ENCODE results near the gene ONECUT1.

The ONECUT1 gene

DNA sequence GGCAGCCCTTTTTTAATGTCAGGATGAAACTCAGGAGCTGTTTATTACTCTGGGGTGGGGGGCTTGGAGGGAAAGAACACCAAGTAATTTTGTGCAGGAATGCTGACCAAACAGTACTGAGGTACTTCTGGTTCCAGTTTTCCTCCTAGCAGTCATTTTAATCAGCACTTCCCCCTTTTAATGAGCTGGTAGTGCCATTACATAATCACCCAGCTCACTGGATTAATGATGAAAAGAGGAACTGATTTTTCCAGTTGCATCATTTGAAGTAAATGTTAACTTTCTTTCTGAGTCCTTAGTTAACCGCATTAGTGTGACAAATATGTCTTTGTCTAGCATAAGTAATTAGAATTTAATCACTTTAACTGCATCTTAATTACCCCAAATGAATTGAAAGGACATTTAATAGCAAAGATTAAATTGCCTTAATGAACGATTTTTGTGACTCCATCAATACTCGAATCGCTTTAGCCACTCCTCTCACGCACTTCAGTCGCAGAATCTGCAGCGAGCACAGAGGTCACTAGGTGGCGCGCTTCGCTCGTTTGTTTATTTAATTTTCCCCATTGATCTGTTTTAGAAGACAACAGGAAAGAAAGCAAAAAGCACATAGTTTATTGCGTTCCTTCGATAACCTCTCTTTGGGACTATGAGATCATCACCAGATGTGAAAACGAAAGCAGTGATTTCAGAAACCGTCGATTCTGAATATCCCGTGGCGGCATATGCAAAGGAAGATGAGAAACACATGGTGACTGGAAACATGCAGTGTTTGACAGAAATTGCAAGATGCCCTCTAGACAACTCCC is 9.8 kb downstream of the ONECUT1 start:
- peak; percentile 77 for DNase-seq

DNA sequence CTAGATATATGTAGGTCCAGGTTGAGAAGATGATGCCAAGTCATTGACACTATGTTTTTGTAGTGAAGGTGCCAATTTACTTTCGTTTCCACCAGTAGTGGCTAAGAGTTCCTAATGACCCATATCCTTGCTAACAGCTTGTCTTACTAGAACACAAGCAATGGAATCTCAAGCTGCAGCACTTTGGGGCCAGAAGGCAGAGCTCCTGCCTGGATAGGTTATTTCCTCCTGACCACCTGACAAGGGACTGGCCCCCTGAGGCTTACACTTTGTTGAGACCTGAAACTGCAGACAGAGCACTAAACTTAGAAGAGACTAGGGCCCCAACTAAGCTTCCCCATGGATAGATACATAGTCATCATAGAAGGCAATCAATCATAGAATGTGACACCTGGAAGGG is 11.7 kb downstream of the ONECUT1 start:
- no peak for DNase-seq

DNA sequence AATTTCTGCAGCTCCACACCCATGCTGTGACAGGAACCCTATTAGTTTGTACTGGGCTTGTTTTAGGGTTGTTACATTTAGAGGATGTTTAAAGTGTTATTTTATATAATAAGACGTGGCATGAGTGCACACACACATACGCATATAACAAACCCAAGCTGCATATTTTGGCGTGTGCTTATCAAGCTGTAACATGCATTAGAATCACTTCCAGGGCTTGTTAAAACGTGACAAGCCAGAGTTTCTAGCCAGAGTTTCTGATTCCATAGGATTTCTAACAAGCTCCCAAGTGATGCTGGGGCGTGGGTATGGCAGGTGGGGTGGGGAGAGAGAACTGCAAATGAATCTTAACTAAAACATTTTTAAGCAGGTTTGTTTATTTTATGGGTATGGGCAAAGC is 17.4 kb downstream of the ONECUT1 start:
- DNase-seq, result no peak

DNA sequence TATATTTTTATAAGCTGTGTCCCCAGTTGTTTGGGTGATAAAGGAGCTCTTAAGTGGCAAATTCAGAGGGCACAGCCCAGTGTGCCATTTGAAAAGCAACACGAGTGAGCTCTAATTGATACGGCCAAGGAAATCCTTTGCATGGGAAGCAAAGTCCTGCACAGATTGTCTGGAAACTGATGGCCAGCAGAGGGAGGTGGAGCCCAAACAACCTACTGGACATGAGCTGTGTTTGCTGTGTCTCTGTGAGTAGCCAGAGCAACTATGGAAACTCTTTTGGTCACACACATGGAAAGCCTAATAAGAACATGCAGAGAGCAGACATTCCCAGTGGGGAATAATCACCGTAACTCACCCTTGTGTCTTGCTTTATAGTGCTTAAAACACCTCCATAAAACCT is 24.4 kb downstream of the ONECUT1 start:
- no peak for DNase-seq

DNA sequence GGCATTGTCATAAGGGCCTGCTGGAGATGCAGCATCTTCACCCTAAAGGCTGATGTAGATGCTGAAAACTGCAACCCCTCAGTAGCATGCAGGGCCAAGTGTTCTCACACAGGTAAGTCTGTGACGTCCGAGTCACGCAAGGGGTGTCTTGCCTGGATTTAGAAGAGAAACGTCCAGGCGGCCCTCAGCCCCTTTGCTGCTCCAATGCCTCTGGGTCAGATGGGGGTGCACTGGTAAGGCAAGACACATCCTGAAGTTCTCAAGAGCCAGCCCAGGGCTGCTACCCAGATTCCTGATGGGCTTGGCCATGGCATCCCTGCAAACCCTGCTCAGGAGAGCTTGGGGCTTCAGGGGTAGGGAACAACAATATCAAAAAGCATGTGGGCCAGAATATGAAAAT is 25.4 kb downstream of the ONECUT1 start:
- no peak for DNase-seq

DNA sequence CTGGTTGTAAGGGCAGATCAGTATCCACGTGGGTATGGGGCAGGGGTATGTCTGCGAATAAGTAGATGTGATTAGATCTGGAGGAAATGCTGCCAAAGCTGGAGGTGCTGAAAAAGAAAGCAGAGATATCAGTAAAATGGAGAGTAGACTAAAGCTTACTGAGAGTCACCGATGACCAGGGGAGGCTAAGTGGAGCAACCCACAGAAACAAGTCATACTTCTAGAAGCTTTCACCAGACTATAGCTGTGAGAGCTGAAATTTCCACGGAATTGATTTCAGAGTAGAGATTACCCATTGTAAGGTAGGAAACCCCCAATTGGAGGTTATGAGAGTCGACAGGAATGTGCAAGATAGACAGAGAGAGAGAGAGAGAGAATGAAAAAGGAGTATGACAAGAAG is 27.5 kb downstream of the ONECUT1 start:
- DNase-seq, result no peak

DNA sequence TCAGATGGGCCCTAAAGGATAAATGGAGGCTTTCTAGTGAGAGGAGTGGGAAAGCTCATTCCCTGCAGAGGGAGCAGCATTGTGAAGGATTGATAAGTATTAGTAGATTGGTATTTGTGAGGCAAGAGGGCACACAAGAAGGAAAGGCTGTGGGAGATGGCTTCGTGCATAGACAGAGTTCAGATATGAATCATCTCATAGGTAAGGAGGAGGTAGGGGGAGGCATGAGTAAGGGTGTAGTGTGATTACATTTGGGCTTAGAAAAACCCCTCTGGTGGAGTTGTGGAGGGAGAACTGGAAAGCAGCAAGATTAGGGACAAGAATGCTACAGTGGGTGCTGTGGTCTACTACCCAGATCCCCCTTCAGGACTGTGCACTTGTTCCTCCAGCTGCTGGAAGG is 29.6 kb downstream of the ONECUT1 start:
- no peak for DNase-seq

DNA sequence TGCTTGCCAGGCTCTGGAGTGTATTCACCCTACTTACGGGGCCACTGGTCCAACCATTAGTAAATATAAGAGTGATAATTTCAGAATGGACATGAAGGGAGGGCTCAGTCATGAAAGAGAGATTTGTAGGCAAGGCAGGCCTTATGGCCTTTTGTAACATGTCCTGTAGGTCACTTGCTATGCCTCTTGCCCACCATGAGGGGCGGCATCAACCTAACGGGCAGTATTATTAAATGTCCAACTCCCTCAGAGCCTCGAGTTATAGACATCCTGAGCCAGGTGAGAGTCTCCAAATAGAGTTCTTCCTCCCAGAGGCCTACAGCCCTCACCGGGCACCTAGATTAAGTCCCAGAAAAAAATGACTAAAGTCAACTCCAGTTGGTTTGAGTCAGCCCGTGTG is 30.2 kb downstream of the ONECUT1 start:
- no peak for DNase-seq

DNA sequence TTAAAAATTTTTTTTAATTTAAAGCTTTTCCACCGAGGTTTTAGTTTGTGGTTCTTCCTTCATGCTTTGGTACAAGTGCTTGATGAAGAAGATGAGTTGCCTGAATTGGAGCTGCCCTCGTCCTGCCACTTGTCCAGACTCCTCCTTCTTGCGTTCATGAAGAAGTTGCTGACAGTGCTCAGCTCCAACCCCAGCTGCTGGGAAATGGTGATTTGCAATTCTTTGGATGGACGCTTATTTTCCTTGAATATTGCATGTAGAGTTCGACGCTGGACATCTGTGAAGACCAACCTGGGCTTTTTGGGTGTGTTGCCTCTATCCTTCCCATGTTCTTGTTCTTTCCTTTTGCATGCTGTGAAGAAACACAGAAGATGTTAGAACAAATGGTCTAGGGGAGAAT is 32.6 kb downstream of the ONECUT1 start:
- no peak for DNase-seq

DNA sequence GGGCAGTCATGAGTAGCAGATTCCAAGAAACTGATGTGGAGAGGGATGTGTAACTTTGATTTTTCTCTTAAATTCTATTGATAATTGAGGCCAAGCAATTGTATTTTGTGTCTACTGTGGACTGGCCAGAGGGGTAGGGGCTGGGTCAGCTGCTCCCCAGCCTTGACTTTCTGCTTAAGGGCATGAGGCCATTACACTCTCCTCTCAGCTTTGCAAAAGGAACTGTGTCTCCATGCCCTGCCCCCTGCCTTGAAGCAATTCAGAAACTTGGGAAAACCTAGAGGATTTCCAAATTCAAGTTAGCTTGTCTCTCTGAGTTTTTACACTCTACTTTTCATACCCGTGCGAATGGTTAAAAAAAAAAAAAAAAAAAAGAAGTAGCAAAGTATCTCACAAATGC is 38.6 kb downstream of the ONECUT1 start:
- DNase-seq, result no peak

DNA sequence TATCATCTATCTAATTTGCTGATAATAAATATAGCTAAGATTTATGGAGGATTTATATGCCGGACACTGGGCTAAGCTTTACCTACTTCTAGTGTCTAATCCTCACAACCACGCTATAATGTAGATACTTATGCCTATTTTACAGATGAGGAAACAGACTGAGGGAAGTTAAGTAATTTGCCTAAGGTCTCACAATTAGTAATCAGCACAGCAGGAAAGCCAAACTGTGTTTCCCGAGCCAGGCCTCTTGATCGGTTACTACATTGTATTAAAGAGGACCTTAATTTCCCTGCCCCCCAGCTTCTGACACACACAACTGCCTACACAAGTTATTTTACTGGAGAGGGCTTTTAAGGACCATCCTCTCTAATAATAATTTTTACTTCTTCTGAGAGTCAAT is 40.9 kb downstream of the ONECUT1 start:
- DNase-seq, result no peak

DNA sequence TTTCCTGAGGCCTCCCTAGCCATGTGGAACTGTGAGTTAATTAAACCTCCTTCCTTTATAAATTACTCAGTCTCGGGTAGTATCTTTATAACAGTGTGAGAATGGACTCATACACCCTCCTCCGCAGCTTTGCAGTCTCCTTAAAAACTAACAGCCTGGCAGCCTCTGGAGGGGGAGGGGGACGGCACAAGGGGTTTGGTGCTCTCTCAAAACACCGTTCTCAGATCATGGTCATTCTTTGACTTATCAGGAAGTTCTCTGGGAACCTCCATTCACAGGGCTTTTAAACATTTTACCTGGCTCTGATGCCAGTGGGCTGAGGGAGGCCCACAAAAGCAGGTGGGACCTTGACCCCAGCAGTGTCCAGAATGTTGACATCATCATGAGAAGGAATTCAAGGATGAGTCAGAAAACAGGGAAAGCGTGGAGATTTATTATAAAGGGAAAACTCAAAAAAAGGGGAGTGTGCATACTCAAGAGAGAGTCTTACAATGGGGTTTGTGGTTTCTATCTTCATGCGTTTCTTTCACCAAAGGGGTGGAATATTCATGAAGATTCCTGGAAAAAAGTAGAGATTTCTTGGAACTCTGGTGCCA is 43.9 kb downstream of the ONECUT1 start:
- no peak for DNase-seq

DNA sequence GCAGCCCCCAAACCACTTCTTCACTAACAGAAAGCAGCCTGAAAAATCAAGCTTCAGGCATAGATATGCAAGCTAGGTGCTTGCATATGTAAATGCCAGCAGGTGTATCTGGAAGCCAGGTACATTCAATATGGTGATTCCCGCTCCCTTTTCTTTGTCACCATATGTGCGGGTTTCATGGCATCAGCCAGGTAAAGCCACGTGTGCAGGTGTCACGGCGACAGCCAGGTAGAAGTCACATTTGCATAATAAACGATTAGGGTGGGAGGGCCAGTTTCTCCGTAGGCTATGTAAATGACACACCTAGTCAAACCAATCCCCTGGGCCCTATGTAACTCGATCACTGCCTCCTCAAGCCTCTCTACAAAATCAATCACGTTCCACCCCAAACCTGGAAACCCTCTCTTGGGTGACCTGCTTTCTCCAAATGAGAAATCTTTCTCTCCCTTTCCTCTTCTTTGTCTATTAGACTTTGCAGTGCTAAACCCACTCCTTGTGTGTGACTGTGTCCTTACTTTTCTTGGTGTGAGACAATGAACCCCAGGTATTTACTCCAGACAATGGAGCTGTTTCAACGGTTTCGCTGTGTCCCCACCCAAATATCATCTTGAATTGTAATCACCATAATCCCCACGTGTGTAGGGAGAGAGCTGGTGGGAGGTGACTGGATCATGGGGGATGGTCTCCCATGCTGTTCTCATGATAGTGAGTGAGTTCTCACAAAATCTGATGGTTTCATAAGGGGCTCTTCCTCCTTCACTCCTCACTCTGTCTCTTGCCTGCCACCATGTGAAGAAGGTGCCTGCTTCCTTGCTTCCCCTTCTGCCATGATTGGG is 44.6 kb downstream of the ONECUT1 start:
- no peak for DNase-seq

DNA sequence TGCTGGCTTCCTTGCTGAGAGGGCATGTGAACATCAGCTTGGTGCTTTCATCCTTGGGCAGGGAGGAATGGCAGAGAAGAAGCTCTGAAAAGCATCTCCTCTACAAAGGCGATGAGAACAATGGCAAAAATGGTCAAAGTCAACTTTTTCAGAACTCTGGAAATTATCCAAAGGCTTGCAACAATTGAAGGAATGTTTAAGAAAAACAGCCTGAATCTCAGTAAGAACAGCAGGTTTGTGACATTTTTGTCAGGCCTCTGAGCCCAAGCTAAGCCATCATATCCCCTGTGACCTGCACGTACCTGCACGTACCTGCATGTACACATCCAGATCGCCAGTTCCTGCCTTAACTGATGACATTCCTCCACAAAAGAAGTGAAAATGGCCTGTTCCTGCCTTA is 51.8 kb downstream of the ONECUT1 start:
- DNase-seq, result no peak

DNA sequence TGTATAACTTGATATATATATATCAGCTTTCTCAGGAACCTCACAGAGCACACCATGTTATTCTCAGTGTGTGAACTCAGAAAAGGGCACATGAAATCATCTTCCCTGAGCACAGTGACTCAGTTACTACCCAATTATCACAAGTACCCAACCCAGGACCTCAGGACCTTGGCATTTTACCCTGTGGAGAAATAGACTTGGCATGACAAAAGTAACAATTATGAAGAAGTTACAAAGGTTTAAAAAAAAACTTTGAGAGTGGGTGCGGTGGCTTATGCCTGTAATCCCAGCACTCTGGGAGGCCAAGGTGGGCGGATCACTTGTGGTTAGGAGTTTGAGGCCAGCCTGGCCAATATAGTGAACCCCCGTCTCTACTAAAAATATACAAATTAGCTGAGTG is 52.4 kb downstream of the ONECUT1 start:
- DNase-seq, result no peak

DNA sequence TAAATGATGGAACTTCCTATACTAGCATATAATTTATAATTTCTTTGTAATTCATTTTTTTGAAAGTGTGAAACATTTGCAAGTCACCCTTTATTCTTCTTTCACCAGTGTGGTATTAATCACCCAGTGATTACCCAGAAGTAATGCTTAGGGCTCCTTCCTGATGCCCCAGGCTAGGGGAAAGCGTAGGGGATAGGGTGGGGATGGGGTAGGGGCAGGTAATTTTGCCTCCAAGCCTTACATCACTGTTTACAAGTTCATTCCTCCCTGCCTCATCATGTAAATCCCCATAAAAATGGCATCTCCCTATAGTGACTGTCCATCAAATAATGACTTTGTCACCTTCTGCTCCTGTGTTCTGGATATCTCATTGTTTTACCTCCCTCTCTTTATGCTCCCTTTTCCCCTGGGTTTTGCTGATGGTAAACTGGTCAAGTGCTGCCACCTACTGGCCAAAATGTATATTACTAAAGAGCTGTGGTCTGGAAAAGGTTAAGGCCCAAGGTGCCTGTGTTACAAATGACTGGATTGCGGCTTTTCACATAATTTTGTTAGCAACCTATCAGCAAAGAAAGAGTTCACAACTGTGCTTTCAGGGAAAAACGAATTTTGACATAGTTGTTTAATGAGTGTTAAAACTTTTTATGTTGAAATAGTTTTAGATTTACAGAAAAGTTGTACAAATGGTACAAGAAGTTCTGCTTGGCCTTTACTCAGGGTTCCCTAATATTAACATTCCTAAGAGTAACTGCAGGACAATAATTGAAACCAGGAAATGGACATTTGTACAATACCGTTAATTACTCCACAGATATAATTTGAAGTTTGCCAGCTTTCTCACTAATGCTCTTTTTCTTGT is 54.7 kb downstream of the ONECUT1 start:
- peak; percentile 76 for DNase-seq

DNA sequence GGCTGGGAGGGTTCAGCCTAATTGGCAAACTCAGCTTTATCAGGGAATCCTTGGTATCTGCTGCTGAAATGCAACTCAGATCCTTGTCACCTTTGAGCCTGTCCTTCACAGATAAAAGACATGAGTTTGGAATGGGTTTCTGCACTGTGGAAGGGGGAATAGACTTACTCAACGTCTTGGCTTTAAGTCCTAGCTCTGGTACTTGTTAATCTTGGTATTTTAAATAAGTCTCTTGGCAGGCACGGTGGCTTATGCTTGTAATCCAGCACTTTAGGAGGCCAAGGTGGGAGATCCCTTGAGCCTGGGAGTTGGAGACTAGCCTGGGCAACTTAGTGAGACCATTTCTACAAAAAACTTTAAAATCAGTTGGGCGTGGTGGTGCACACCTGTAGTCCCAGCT is 55.8 kb downstream of the ONECUT1 start:
- DNase-seq, result no peak

DNA sequence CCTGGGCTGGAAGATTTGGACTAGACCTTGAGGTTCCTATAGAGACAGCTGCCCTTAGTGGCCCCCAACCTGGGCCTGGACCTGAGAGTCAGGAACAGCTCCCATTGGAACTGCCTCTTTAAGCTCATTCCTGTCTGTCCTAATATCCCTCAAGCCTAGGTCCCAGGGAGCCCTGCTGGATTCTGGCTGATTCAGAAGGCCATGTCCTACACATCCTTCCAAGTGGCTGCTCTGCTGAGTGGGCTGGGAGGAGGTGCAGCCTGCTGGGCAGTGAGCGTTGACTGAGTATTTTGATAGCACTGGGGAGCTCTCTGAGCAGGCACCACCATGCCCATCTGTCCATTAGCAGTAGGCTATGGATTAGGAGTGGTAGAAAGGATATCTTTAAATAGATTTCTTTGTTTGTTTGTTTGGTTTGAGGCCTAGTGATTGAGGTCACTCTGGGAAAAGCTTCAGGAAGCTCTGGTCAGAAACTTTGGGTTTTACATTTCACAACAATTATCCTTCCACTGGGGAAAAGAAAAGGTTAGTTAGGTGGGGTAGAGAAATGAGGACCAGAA is 56.4 kb downstream of the ONECUT1 start:
- DNase-seq, result no peak

DNA sequence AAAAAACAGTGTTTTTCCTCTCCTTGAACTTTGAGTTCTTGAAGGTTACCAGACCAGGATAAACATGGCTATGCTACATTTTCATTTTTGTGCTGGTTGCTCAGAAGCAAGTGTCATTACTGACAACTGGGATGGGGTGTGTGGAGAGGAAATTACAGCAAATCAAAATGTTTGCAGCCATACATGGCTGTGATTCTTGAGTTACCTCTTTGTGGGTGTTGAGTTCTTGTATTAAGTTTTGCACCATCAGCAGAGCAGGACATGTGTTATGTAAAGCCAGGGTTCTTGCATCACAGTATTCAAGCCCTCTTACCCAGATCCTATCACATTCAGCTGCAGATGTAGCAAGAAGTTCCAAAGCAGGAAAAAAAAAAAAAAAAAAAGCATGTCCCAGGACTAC is 57.0 kb downstream of the ONECUT1 start:
- DNase-seq, result no peak

DNA sequence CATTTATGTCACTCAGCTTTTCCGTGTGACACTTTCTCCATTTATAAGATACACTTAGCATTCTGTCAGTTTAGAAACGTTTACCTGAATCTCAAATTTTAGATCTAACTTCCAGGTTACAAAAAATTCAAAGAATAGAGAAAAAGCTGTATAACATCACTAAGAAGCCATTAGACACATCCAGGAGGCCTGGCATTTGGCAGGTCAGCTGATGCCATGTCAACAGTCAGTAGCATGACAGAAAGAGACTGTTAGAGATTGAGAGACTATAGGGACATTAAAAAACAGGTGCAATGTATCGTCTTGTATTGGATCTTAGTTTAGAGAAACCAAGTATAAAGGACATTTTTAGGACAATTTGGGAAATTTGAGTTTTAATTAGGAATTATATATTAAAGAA is 57.6 kb downstream of the ONECUT1 start:
- DNase-seq, result no peak

DNA sequence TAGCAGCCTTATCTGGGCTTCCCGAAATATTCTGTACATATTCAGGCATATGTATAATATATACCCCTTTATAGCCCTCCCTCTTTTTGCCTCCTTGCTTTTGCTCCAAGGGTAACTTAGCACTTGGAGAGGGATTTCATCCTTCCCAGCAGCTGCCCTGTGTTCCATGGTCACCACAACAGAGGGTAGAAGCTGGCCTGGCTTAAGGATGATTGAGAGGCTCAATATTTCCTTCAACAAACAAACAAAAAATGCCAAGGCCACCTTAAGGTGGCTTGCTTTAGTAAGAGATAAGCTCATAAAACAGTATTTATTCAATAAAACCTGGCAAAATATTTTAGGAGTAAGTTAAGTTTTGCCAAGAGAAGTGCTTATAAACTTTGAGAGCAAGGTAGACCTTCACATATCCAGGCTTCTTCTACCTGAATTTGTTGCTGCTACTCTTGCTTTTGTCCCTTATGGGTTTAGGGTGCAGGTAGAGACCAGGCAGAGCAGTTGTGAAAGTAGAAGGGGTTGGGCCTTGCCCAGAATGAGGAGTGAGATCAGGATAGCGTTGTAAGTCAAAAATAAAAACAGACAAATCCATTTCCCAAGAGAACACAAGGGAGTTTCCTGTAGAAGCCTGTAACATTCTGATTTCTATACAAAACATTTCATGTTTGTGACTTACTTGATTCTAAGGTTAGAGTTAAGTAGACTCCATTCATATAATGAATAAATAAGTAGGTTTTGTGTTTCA is 58.2 kb downstream of the ONECUT1 start:
- no peak for DNase-seq

DNA sequence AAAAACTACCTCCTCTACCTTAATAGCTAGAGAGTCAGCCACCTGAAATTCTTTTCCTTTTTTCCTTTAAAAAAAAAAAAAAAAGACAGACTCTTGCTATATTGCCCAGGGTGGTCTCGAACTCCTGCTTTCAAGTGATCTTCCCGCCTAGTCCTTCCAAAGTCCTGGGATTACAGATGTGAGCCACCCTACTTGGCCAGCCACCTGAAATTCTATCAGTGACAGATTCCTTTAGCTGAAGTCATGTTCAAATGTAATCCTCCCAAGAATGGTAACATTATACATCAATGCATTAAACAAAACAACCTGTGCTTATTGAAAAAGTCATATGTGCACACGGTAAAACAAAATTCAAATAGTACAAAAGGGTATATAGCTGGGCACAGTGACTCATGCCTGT is 59.1 kb downstream of the ONECUT1 start:
- DNase-seq, result no peak

All from activated CD4-positive, alpha-beta T cell treated with anti-CD3 and anti-CD28 coated beads for 48 hours (primary cell).